Hair follicular keratinocyte (primary cell): ENCODE data around the gene LRRC8A. TPM values are rescaled to one million over a fixed set of nuclear protein-coding genes. Genes with fewer than 3 reads are reported as not detected.

Experiments used
- total RNA-seq: library from RNA; depleted of rRNA; stranded (reverse); fragments of >200 nt; gene quantifications from 2 replicates; pipeline ENCODE4 v1.2.3, GENCODE V29; 2015

Gene LRRC8A
- 126 and 152 TPM in 2 replicates for total RNA-seq

GRCh38 chr9:128881884-128882676, at the start of gene LRRC8A, which contains the start of gene KYAT1:
TSS of gene LRRC8A (plus strand) at chr9:128882133. CDS start at chr9:128907165, 25,032 bp downstream.
TSS of gene KYAT1 (minus strand) at chr9:128881950. CDS start at chr9:128845405, 36,545 bp downstream.

DNA sequence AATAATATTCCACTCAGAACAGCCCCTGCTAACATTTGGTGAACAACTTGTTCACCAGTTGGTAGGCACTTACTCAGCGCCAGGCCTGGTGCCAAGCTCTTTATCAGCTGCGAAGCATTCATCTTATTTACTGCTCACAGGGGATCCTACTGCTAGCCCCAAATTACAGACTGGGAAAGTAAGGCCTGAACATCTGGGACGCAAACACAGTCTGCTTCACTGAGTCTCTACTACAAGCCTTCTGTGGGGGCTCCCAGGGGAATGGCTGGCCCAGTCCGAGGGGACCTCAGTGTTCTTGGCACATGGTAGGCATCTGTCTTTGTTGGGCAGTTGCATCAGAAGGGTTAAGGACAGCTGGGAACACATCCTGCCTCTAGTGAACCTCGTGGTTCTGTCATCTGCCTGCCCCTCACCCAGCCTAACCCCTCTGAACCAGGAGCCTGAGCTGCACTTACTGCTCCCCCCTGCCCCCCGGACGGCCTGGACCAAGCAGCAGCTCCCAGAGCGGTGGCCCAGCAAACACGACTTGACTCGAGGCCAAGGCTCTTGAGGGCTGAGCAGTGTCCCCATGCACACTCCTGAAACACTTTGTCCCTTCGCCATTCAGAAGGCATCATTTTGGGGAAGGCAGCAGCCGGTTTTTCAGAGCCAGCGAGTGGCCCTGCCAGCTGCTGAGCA, 38.6 kb downstream of the LRRC8A start, which contains the start of gene PHYHD1:
Gene PHYHD1, plus strand, starts transcription at position 602 of the 678 bp plus-strand sequence. CDS start 1,342 bp downstream, outside the sequence.

GRCh38 chr9:128947527-128948301, 65.8 kb downstream of the LRRC8A start, which contains the start of the genes DOLK and NUP188:
TSS of gene DOLK (minus strand) at chr9:128947603. CDS start at chr9:128947303, 300 bp downstream.
TSS of gene NUP188 (plus strand) at chr9:128947699. CDS start at chr9:128947720, 21 bp downstream.

Other genes with a start within 250 kb of the LRRC8A start
- 42.9 and 70.3 TPM in 2 replicates for gene DYNC2I2, start 225.3 kb upstream of the LRRC8A start, total RNA-seq
- 299 and 428 TPM in 2 replicates for gene SET, start 192.9 kb upstream of the LRRC8A start, total RNA-seq
- gene PKN3, start 179.6 kb upstream of the LRRC8A start, total RNA-seq = 4.8 and 7.6 TPM in 2 replicates
- gene ZDHHC12, start 158.0 kb upstream of the LRRC8A start, total RNA-seq = 93.0 and 161 TPM in 2 replicates
- 26.0 and 26.9 TPM in 2 replicates for gene ZER1, start 110.2 kb upstream of the LRRC8A start, total RNA-seq
- 7.0 and 15.4 TPM in 2 replicates for gene TBC1D13, start 94.9 kb upstream of the LRRC8A start, total RNA-seq
- 32.5 and 44.9 TPM in 2 replicates for gene ENDOG, start 63.6 kb upstream of the LRRC8A start, total RNA-seq
- 14.2 and 34.4 TPM in 2 replicates for gene SPOUT1, start 52.3 kb upstream of the LRRC8A start, total RNA-seq
- 12.5 and 19.3 TPM in 2 replicates for gene KYAT1, start 183 bp upstream of the LRRC8A start, total RNA-seq
- gene PHYHD1, start 38.8 kb downstream of the LRRC8A start, total RNA-seq = 3.2 and 7.5 TPM in 2 replicates
- gene DOLK, start 65.5 kb downstream of the LRRC8A start, total RNA-seq = 17.6 and 24.6 TPM in 2 replicates
- gene NUP188, start 65.6 kb downstream of the LRRC8A start, total RNA-seq = 32.5 and 45.4 TPM in 2 replicates
- gene SH3GLB2, start 146.2 kb downstream of the LRRC8A start, total RNA-seq = 37.9 and 46.2 TPM in 2 replicates
- 15.8 and 18.7 TPM in 2 replicates for gene MIGA2, start 154.5 kb downstream of the LRRC8A start, total RNA-seq
- 13.0 and 20.9 TPM in 2 replicates for gene DOLPP1, start 199.0 kb downstream of the LRRC8A start, total RNA-seq
- gene CRAT, start 228.7 kb downstream of the LRRC8A start, total RNA-seq = 14.1 and 32.8 TPM in 2 replicates
- 76.2 and 97.7 TPM in 2 replicates for gene PTPA, start 229.3 kb downstream of the LRRC8A start, total RNA-seq